ENCODE measurements around the gene AGPAT3. TPM values are rescaled to one million over a fixed set of nuclear protein-coding genes. Genes with fewer than 3 reads are reported as not detected.

Gene AGPAT3
- total RNA-seq, 4 donors from 2014 or later = 28.0 to 36.5 (median 32.2) TPM

- Histone ChIP-seq H3K27ac (replicated peaks in 1 of 4) (no peak overlapping the region), H3K36me3 (peaks cover 16 to 52% (median 46%) of the 10 kb centered on the region in 4 donors), H3K9me3 (no peaks in the 10 kb centered on the region), H3K27me3 (no peaks in the 10 kb centered on the region), H3K4me3 (no peak overlapping the region), H3K4me1 (peaks cover 4 to 8% (median 7%) of the 10 kb centered on the region in 4 donors)
- no peak for DNase-seq (ENCODE audit: extremely low spot score)
- WGBS = 87% methylated on average over 25 of the region's 25 CpGs
- intact Hi-C loops (cut with DNase I) = no loop called here
- no peak for TF ChIP-seq POLR2AphosphoS5 (IDR thresholded peaks at IDR 0.05)
- no peak for TF ChIP-seq POLR2A (IDR thresholded peaks at IDR 0.05; ENCODE audit: low read depth)
Observed at GRCh38 chr21:43983860-43984420, 118.9 kb downstream of the AGPAT3 start.

- no peak for DNase-seq (ENCODE audit: extremely low spot score)
- Histone ChIP-seq H3K9me3 (no peaks in the 10 kb centered on the region), H3K27me3 (no peaks in the 10 kb centered on the region), H3K36me3 (peaks cover 16 to 43% (median 38%) of the 10 kb centered on the region in 4 donors), H3K27ac (replicated peaks in 1 of 4) (no peak overlapping the region), H3K4me1 (peaks cover 4 to 8% (median 7%) of the 10 kb centered on the region in 4 donors), H3K4me3 (no peak overlapping the region)
- WGBS = 86% methylated on average over 23 of the region's 31 CpGs
- TF ChIP-seq, protein P1, sequence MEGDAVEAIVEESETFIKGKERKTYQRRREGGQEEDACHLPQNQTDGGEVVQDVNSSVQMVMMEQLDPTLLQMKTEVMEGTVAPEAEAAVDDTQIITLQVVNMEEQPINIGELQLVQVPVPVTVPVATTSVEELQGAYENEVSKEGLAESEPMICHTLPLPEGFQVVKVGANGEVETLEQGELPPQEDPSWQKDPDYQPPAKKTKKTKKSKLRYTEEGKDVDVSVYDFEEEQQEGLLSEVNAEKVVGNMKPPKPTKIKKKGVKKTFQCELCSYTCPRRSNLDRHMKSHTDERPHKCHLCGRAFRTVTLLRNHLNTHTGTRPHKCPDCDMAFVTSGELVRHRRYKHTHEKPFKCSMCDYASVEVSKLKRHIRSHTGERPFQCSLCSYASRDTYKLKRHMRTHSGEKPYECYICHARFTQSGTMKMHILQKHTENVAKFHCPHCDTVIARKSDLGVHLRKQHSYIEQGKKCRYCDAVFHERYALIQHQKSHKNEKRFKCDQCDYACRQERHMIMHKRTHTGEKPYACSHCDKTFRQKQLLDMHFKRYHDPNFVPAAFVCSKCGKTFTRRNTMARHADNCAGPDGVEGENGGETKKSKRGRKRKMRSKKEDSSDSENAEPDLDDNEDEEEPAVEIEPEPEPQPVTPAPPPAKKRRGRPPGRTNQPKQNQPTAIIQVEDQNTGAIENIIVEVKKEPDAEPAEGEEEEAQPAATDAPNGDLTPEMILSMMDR (IDR thresholded peaks at IDR 0.05) = no peak
- no peak for TF ChIP-seq POLR2AphosphoS5 (IDR thresholded peaks at IDR 0.05)
- no peak for TF ChIP-seq POLR2A (IDR thresholded peaks at IDR 0.05; ENCODE audit: low read depth)
- TF ChIP-seq EP300 (IDR thresholded peaks at IDR 0.05) = no peak
- intact Hi-C loops (cut with DNase I) = no loop called here
Observed at GRCh38 chr21:43984905-43985689, 120.1 kb downstream of the AGPAT3 start.

- TF ChIP-seq, protein P1 (IDR thresholded peaks at IDR 0.05) = no peak
- TF ChIP-seq EP300 (IDR thresholded peaks at IDR 0.05) (no peak), POLR2AphosphoS5 (IDR thresholded peaks at IDR 0.05) (no peak), POLR2A (IDR thresholded peaks at IDR 0.05; ENCODE audit: low read depth) (no peak)
- 34% methylated on average over 14 of the region's 22 CpGs for WGBS
- Histone ChIP-seq H3K4me3 (no peak overlapping the region), H3K27ac (replicated peaks in 1 of 4) (no peak overlapping the region), H3K4me1 (peaks cover 4 to 8% (median 7%) of the 10 kb centered on the region in 4 donors), H3K36me3 (peaks cover 16 to 36% (median 31%) of the 10 kb centered on the region in 4 donors), H3K9me3 (no peaks in the 10 kb centered on the region), H3K27me3 (no peaks in the 10 kb centered on the region)
- no peak for DNase-seq (ENCODE audit: extremely low spot score)
- intact Hi-C loops (cut with DNase I) = no loop called here
Observed at GRCh38 chr21:43985690-43986251, 120.7 kb downstream of the AGPAT3 start.

GRCh38 chr21:43986544-43987451, 121.8 kb downstream of the AGPAT3 start:
- WGBS = 82% methylated on average over 22 of the region's 22 CpGs
- no peak for DNase-seq (ENCODE audit: extremely low spot score)
- intact Hi-C loops (cut with DNase I) = no loop called here
- TF ChIP-seq POLR2A (IDR thresholded peaks at IDR 0.05; ENCODE audit: low read depth) (no peak), EP300 (IDR thresholded peaks at IDR 0.05) (no peak), POLR2AphosphoS5 (IDR thresholded peaks at IDR 0.05) (no peak)
- TF ChIP-seq, protein P1 (IDR thresholded peaks at IDR 0.05) = no peak
- H3K27ac ChIP-seq (replicated peaks in 1 of 4) = no peak overlapping the region
- peaks cover 4 to 8% (median 7%) of the 10 kb centered on the region in 4 donors for H3K4me1 ChIP-seq
- H3K27me3 ChIP-seq = no peaks in the 10 kb centered on the region
- no peaks in the 10 kb centered on the region for H3K9me3 ChIP-seq
- peaks cover 6 to 26% (median 21%) of the 10 kb centered on the region in 4 donors for H3K36me3 ChIP-seq
- no peak overlapping the region for H3K4me3 ChIP-seq

Data from esophagus muscularis mucosa (tissue), 4 donors.